Upper lobe of right lung (tissue), 1 donor: ENCODE data around the gene MYO9A. TPM values are rescaled to one million over a fixed set of nuclear protein-coding genes. Genes with fewer than 3 reads are reported as not detected.

Source experiments
- ATAC-seq: fragments of 200-7000 bp; cut with Tn5 transposase; one replicate; pipeline ENCODE4 v1.9.1; 2020; ENCODE audit warnings: mild to moderate bottlenecking, moderate library complexity
- DNase-seq: peaks from one replicate; pipeline ENCODE4 v3.0.0-alpha.2; 2020
- H3K27ac ChIP-seq: fragments of 200-600 bp; one replicate; pipeline ENCODE4 v1.8.0; 2022
- H3K27me3 ChIP-seq: fragments of 200-600 bp; one replicate; pipeline ENCODE4 v1.8.0; 2022; ENCODE audit warnings: mild to moderate bottlenecking
- H3K36me3 ChIP-seq: fragments of 200-600 bp; one replicate; pipeline ENCODE4 v1.8.0; 2022
- H3K4me1 ChIP-seq: fragments of 200-600 bp; one replicate; pipeline ENCODE4 v1.8.0; 2022
- H3K4me3 ChIP-seq: fragments of 200-600 bp; one replicate; pipeline ENCODE4 v1.8.0; 2022; ENCODE audit warnings: mild to moderate bottlenecking
- H3K9me3 ChIP-seq: fragments of 200-600 bp; one replicate; pipeline ENCODE4 v1.8.0; 2022
- CTCF ChIP-seq: fragments of 200-600 bp; IDR thresholded peaks from one replicate; pipeline ENCODE4 v1.8.0; 2022; ENCODE audit warnings: antibody characterized with exemption
- intact Hi-C: fragments of 100-400 bp; cut with DNase I; formaldehyde crosslinking; loops from one replicate; pipeline ENCODE4 v1.11.0; 2022
- total RNA-seq: library from RNA; stranded (reverse); fragmentation: NEBNext Ultra II Directional; extraction: Animal tissue kit (Norgen Biotek cat#: 25700); gene quantifications from one replicate; pipeline ENCODE4 v1.2.1, GENCODE V29; 2021
- donor health status: DM: no; HTN: yes; CAD: no; lungs with severe emphysema.

MYO9A gene
- total RNA-seq, 1 donor from 2014 or later, result 82.5 TPM

- Histone ChIP-seq H3K9me3 (no peaks in the 10 kb centered on the region), H3K36me3 (peaks cover 24% of the 10 kb centered on the region), H3K4me1 (no peaks in the 10 kb centered on the region), H3K27me3 (no peaks in the 10 kb centered on the region), H3K4me3 (no peak overlapping the region), H3K27ac (no peak overlapping the region)
- no peak for DNase-seq
- intact Hi-C loops, result no loop called here
- TF ChIP-seq CTCF, result no peak
- ATAC-seq, result no peak
Measured at GRCh38 chr15:71957026-71957425, 160.9 kb downstream of the MYO9A start.

- H3K36me3 ChIP-seq, result peaks cover 10% of the 10 kb centered on the region
- no peak overlapping the region for H3K27ac ChIP-seq
- no peaks in the 10 kb centered on the region for H3K9me3 ChIP-seq
- H3K27me3 ChIP-seq, result no peaks in the 10 kb centered on the region
- DNase-seq (no peak), ATAC-seq (no peak)
- TF ChIP-seq CTCF, result no peak
- intact Hi-C loops, result no loop called here
- H3K4me1 ChIP-seq, result no peaks in the 10 kb centered on the region
- H3K4me3 ChIP-seq, result no peak overlapping the region
Measured at GRCh38 chr15:71951134-71951533, 166.8 kb downstream of the MYO9A start.

GRCh38 chr15:71945012-71945411, 172.9 kb downstream of the MYO9A start:
- ATAC-seq, result peak; percentile 51
- H3K27ac ChIP-seq, result no peak overlapping the region
- no peak for TF ChIP-seq CTCF
- no peaks in the 10 kb centered on the region for H3K9me3 ChIP-seq
- no peak overlapping the region for H3K4me3 ChIP-seq
- no peaks in the 10 kb centered on the region for H3K36me3 ChIP-seq
- H3K4me1 ChIP-seq, result no peaks in the 10 kb centered on the region
- DNase-seq, result no peak
- intact Hi-C loops, result no loop called here
- H3K27me3 ChIP-seq, result no peaks in the 10 kb centered on the region

GRCh38 chr15:71943806-71944205, 174.1 kb downstream of the MYO9A start:
- no peaks in the 10 kb centered on the region for H3K4me1 ChIP-seq
- H3K27ac ChIP-seq, result no peak overlapping the region
- H3K4me3 ChIP-seq, result no peak overlapping the region
- ATAC-seq (no peak), DNase-seq (no peak)
- no peaks in the 10 kb centered on the region for H3K9me3 ChIP-seq
- H3K36me3 ChIP-seq, result no peaks in the 10 kb centered on the region
- intact Hi-C loops, result no loop called here
- no peak for TF ChIP-seq CTCF
- H3K27me3 ChIP-seq, result no peaks in the 10 kb centered on the region

GRCh38 chr15:71939981-71940588, 177.9 kb downstream of the MYO9A start:
- Histone ChIP-seq H3K36me3 (no peaks in the 10 kb centered on the region), H3K4me3 (no peak overlapping the region), H3K27me3 (no peaks in the 10 kb centered on the region), H3K4me1 (no peaks in the 10 kb centered on the region), H3K27ac (no peak overlapping the region), H3K9me3 (no peaks in the 10 kb centered on the region)
- DNase-seq (no peak), ATAC-seq (no peak)
- TF ChIP-seq CTCF, result no peak
- intact Hi-C loops, result no loop called here
